ENCODE measurements around the gene ARHGDIA. TPM values are rescaled to one million over a fixed set of nuclear protein-coding genes. Genes with fewer than 3 reads are reported as not detected.
"Not testable (repeated sequence)": the region's sequence is repeated elsewhere in the genome, so short reads cannot be mapped to it uniquely, and the experiment has no call there.

Gene ARHGDIA
- 100 to 1,000 TPM; 384 to 814 TPM for total RNA-seq

GRCh38 chr17:81870981-81871386 lies at the start of gene ARHGDIA:
Gene ARHGDIA, minus strand, starts transcription at chr17:81871337. Its CDS starts 1,407 bp downstream, at chr17:81869930.
- Mint-ChIP-seq H3K36me3 (ENCODE audit: low read depth) (peaks cover 65% of the 10 kb centered on the region), H3K27ac (peak within 1 kb of the TSS; percentile 92), H3K4me3 (peak within 1 kb of the TSS; percentile 89), H3K4me1 (peaks cover 5% of the 10 kb centered on the region), H3K9me3 (no peaks in the 10 kb centered on the region), H3K27me3 (no peaks in the 10 kb centered on the region)
- ATAC-seq (replicated peaks), result peak; percentile 68

GRCh38 chr17:81918832-81919545 lies 47.9 kb upstream of the ARHGDIA start:
- peaks cover 7% of the 10 kb centered on the region for H3K4me1 Mint-ChIP-seq

GRCh38 chr17:81918333-81918669 lies 47.2 kb upstream of the ARHGDIA start:
- Mint-ChIP-seq H3K4me3 (peak overlapping the region; percentile 84), H3K36me3 (ENCODE audit: low read depth) (peaks cover 82% of the 10 kb centered on the region), H3K27ac (peak overlapping the region; percentile 55)
- H3K4me1 Mint-ChIP-seq, H3K9me3 Mint-ChIP-seq, H3K27me3 Mint-ChIP-seq: not testable (repeated sequence)
- peak; percentile 40 for ATAC-seq (replicated peaks)

More at GRCh38 chr17:81918832-81919545, 47.9 kb upstream of the ARHGDIA start:
- Mint-ChIP-seq H3K27me3 (no peaks in the 10 kb centered on the region), H3K36me3 (ENCODE audit: low read depth) (peaks cover 79% of the 10 kb centered on the region), H3K9me3 (no peaks in the 10 kb centered on the region), H3K27ac (peak overlapping the region; percentile 55), H3K4me3 (peak overlapping the region; percentile 84)
- no peak for ATAC-seq (replicated peaks)

GRCh38 chr17:81917565-81918332 lies 46.6 kb upstream of the ARHGDIA start, which contains the start of gene SIRT7:
Gene SIRT7, minus strand, starts transcription at chr17:81918176. Its CDS starts 45 bp downstream, at chr17:81918131.
- Mint-ChIP-seq H3K9me3 (no peaks in the 10 kb centered on the region), H3K4me1 (peaks cover 7% of the 10 kb centered on the region), H3K4me3 (peak within 1 kb of the TSS; percentile 84), H3K27ac (peak within 1 kb of the TSS; percentile 55), H3K27me3 (no peaks in the 10 kb centered on the region), H3K36me3 (ENCODE audit: low read depth) (peaks cover 87% of the 10 kb centered on the region)
- peak; percentile 92 for ATAC-seq (replicated peaks)

GRCh38 chr17:81916234-81917001 lies 45.3 kb upstream of the ARHGDIA start:
- no peak for ATAC-seq (replicated peaks)
- H3K27ac Mint-ChIP-seq, result peak overlapping the region; percentile 28

GRCh38 chr17:81915331-81915730 lies 44.2 kb upstream of the ARHGDIA start:
- no peak for ATAC-seq (replicated peaks)
- H3K9me3 Mint-ChIP-seq, result no peaks in the 10 kb centered on the region

More at GRCh38 chr17:81916234-81917001, 45.3 kb upstream of the ARHGDIA start:
- peaks cover 90% of the 10 kb centered on the region for H3K36me3 Mint-ChIP-seq (ENCODE audit: low read depth)
- no peaks in the 10 kb centered on the region for H3K27me3 Mint-ChIP-seq
- peak overlapping the region; percentile 84 for H3K4me3 Mint-ChIP-seq
- no peaks in the 10 kb centered on the region for H3K9me3 Mint-ChIP-seq
- H3K4me1 Mint-ChIP-seq, result peaks cover 7% of the 10 kb centered on the region

GRCh38 chr17:81914103-81914850 lies 43.1 kb upstream of the ARHGDIA start:
- Mint-ChIP-seq H3K9me3 (no peaks in the 10 kb centered on the region), H3K27ac (no peak overlapping the region), H3K27me3 (no peaks in the 10 kb centered on the region), H3K4me1 (peaks cover 7% of the 10 kb centered on the region), H3K36me3 (ENCODE audit: low read depth) (peaks cover 72% of the 10 kb centered on the region), H3K4me3 (no peak overlapping the region)
- ATAC-seq (replicated peaks), result no peak

More at GRCh38 chr17:81915331-81915730, 44.2 kb upstream of the ARHGDIA start:
- Mint-ChIP-seq H3K27ac (no peak overlapping the region), H3K36me3 (ENCODE audit: low read depth) (peaks cover 83% of the 10 kb centered on the region), H3K4me3 (no peak overlapping the region), H3K27me3 (no peaks in the 10 kb centered on the region), H3K4me1 (peaks cover 7% of the 10 kb centered on the region)

GRCh38 chr17:81913394-81914102 lies 42.4 kb upstream of the ARHGDIA start:
- no peak overlapping the region for H3K4me3 Mint-ChIP-seq

GRCh38 chr17:81912441-81913309 lies 41.5 kb upstream of the ARHGDIA start:
- H3K4me1 Mint-ChIP-seq, result peaks cover 7% of the 10 kb centered on the region
- H3K27me3 Mint-ChIP-seq, result no peaks in the 10 kb centered on the region
- no peak overlapping the region for H3K27ac Mint-ChIP-seq
- H3K4me3 Mint-ChIP-seq, result peak overlapping the region; percentile 52
- no peak for ATAC-seq (replicated peaks)
- no peaks in the 10 kb centered on the region for H3K9me3 Mint-ChIP-seq
- H3K36me3 Mint-ChIP-seq (ENCODE audit: low read depth), result peaks cover 56% of the 10 kb centered on the region

More at GRCh38 chr17:81913394-81914102, 42.4 kb upstream of the ARHGDIA start:
- no peak for ATAC-seq (replicated peaks)
- Mint-ChIP-seq H3K27ac (no peak overlapping the region), H3K9me3 (no peaks in the 10 kb centered on the region), H3K4me1 (peaks cover 7% of the 10 kb centered on the region), H3K27me3 (no peaks in the 10 kb centered on the region), H3K36me3 (ENCODE audit: low read depth) (peaks cover 65% of the 10 kb centered on the region)

- no peak for ATAC-seq (replicated peaks)
- Mint-ChIP-seq H3K4me1 (peaks cover 3% of the 10 kb centered on the region), H3K4me3 (peak overlapping the region; percentile 52)
Measured at GRCh38 chr17:81911969-81912368, 40.8 kb upstream of the ARHGDIA start.

GRCh38 chr17:81911277-81911961 lies 40.3 kb upstream of the ARHGDIA start, which contains the start of gene PCYT2:
Gene PCYT2, minus strand, starts transcription at chr17:81911399. Its CDS starts 44 bp downstream, at chr17:81911355.
- no peak within 1 kb of the TSS for H3K27ac Mint-ChIP-seq
- no peaks in the 10 kb centered on the region for H3K4me1 Mint-ChIP-seq
- no peaks in the 10 kb centered on the region for H3K27me3 Mint-ChIP-seq
- peak; percentile 96 for ATAC-seq (replicated peaks)
- H3K36me3 Mint-ChIP-seq (ENCODE audit: low read depth), result peaks cover 46% of the 10 kb centered on the region
- peak within 1 kb of the TSS; percentile 67 for H3K4me3 Mint-ChIP-seq
- H3K9me3 Mint-ChIP-seq, result no peaks in the 10 kb centered on the region

More at GRCh38 chr17:81911969-81912368, 40.8 kb upstream of the ARHGDIA start:
- Mint-ChIP-seq H3K27me3 (no peaks in the 10 kb centered on the region), H3K36me3 (ENCODE audit: low read depth) (peaks cover 51% of the 10 kb centered on the region), H3K27ac (no peak overlapping the region), H3K9me3 (no peaks in the 10 kb centered on the region)

- Mint-ChIP-seq H3K27ac (no peak overlapping the region), H3K9me3 (no peaks in the 10 kb centered on the region), H3K4me1 (no peaks in the 10 kb centered on the region), H3K27me3 (no peaks in the 10 kb centered on the region), H3K4me3 (peak overlapping the region; percentile 67), H3K36me3 (ENCODE audit: low read depth) (peaks cover 40% of the 10 kb centered on the region)
- peak; percentile 38 for ATAC-seq (replicated peaks)
Measured at GRCh38 chr17:81910840-81911276, 39.7 kb upstream of the ARHGDIA start.

Data from activated T-helper 17 cell treated with anti-CD3 and anti-CD28 coated beads, Interleukin-2, amount 50 U/mL, for 72 hours (primary cell).